BLaER1 treated with 17β-estradiol and CSF1 and Interleukin-3, amounts not matched to agents 10 nM and 100 nM (cell line): ENCODE measurements around the gene TMF1.

Source experiments
- H3K27ac ChIP-seq, 11 experiments: shearing (Covaris generic); formaldehyde crosslinking; 2 replicates each; pipeline ENCODE4 v1.8.1; 2022
- H3K27me3 ChIP-seq, 11 experiments: shearing (Covaris generic); formaldehyde crosslinking; 2 replicates each; pipeline ENCODE4 v1.8.1; 2022
- H3K36me3 ChIP-seq, 11 experiments: shearing (Covaris generic); formaldehyde crosslinking; 2 replicates each; pipeline ENCODE4 v1.8.1; 2022
- H3K4me1 ChIP-seq, 10 experiments: shearing (Covaris generic); formaldehyde crosslinking; 2 replicates each; pipeline ENCODE4 v1.8.1; 2022
- H3K4me2 ChIP-seq, 11 experiments: shearing (Covaris generic); formaldehyde crosslinking; 2 replicates each; pipeline ENCODE4 v1.8.1; 2022
- H3K4me3 ChIP-seq, 10 experiments: shearing (Covaris generic); formaldehyde crosslinking; 2 replicates each; pipeline ENCODE4 v1.8.1; 2022
- H3K9ac ChIP-seq, 11 experiments: shearing (Covaris generic); formaldehyde crosslinking; 2 replicates each; pipeline ENCODE4 v1.8.1; 2022
- H3K9me3 ChIP-seq, 11 experiments: shearing (Covaris generic); formaldehyde crosslinking; replicated peaks in 1 of 11; 2 replicates each; pipeline ENCODE4 v1.8.1; 2022
- H4K20me1 ChIP-seq, 11 experiments: shearing (Covaris generic); formaldehyde crosslinking; 2 replicates each; pipeline ENCODE4 v1.8.1; 2022
- Cebpa-rat ChIP-seq, 11 experiments: shearing (Covaris generic); IDR thresholded peaks; 2 replicates each; pipeline ENCODE4 v1.8.1; 2022

TMF1 gene

DNA sequence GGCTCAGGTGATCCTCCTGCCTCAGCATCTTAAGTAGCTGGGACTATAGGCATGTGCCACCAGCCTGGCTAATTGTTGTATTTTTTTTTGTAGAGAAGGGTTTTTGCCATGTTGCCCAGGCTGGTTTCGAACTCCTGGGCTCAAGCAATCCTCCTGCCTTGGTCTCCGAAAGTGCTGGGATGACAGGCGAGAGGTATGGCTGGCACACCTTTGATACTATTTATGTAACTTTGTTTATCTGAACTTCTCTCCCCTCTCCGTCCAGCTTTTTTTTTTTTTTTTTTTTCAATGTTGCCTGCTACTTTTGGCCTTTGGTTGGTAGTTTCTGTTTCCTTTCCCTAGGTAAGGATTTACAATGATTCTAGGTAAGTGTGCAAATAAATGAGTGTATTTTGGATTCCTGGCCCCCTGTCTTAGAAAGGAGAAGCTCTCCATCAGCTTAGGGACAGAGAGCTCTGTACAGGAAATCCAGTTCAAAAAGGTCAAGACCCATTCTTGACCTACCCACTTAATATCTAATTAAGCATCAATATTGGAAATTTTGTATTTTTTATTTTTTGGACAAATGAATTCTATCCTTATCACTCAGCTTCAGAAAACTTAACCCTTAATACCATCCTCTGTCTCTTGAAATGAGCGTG, 39.4 kb upstream of the TMF1 start:
- TF ChIP-seq Cebpa-rat (IDR thresholded peaks at IDR 0.05), result no peak
- Histone ChIP-seq H3K4me2 (peak overlapping the region; percentile 69 to 99 (median 92)), H3K27ac (peak overlapping the region; percentile 61 to 89 (median 87); a peak in 21 of 22 replicates), H3K27me3 (no peaks in the 10 kb centered on the region), H4K20me1 (peaks cover 0 to 93% (median 0%) of the 10 kb centered on the region in 11 experiments; a peak in 6 of 22 replicates), H3K4me1 (peaks cover 90 to 100% (median 97%) of the 10 kb centered on the region in 10 experiments), H3K9ac (peak overlapping the region; percentile 69 to 79 (median 76); a peak in 21 of 22 replicates), H3K9me3 (no peaks in the 10 kb centered on the region), H3K36me3 (peaks cover 0 to 44% (median 22%) of the 10 kb centered on the region in 11 experiments; a peak in 15 of 22 replicates), H3K4me3 (peak overlapping the region; percentile 31 to 61 (median 38); a peak in 15 of 20 replicates)

DNA sequence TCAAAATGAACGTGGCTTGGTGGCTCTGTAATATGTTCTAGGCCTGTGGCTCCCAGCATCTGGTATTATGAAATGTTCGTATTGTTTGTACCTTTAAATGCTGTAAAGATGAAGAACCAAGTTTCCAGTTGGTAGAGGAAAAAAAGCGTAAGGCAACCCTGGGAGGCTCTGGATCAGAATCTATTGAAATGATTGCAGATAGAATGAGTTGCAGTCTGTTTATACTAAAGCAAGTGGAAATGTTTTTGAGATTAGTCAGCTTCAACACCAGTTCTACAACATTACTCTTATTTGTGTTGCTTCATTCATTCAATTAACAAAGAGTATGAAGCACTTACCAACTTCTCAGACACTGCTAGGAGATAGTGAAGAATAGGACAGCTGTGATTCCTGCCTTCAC, 37.9 kb upstream of the TMF1 start:
- Histone ChIP-seq H3K4me2 (peak overlapping the region in 9 of 11 experiments; percentile 37 to 99 (median 96); a peak in 16 of 22 replicates), H3K4me3 (no peak overlapping the region), H3K27ac (peak overlapping the region in 5 of 11 experiments; percentile 3 to 88 (median 87); a peak in 1 of 22 replicates)

DNA sequence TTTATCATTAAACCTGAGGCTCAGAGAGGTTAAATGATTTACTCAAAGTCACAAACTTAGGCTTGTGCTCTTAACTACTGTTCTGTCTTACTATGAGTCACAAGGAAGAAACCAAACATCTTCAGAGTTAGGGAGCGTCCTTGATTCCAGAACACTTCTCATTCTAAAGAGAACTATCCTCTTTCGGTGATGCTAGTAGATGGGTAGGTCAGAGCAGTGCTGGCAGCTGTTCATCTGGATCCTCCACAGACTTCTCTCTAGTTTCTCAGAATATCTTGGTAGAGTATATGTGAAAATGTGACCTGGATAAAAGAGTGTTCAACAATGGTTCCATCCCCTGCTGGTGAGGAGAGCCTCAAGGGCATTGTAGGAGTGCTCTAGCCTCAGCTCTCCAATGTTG, 35.9 kb upstream of the TMF1 start:
- Histone ChIP-seq H3K4me1 (peaks cover 78 to 89% (median 83%) of the 10 kb centered on the region in 10 experiments), H4K20me1 (peaks cover 0 to 58% (median 0%) of the 10 kb centered on the region in 11 experiments; a peak in 6 of 22 replicates), H3K4me3 (peak overlapping the region in 4 of 10 experiments; percentile 82 to 93 (median 82); a peak in 7 of 20 replicates), H3K36me3 (peaks cover 0 to 31% (median 22%) of the 10 kb centered on the region in 11 experiments; a peak in 15 of 22 replicates), H3K9ac (peak overlapping the region in 4 of 11 experiments; percentile 13 to 90 (median 68); a peak in 8 of 22 replicates), H3K4me2 (peak overlapping the region; percentile 37 to 99 (median 96)), H3K27ac (peak overlapping the region in 3 of 11 experiments; percentile 15 to 86 (median 36); a peak in 2 of 22 replicates), H3K27me3 (no peaks in the 10 kb centered on the region), H3K9me3 (no peaks in the 10 kb centered on the region)
- TF ChIP-seq Cebpa-rat (IDR thresholded peaks at IDR 0.05), result no peak

More for the DNA sequence above, 37.9 kb upstream of the TMF1 start:
- Histone ChIP-seq H4K20me1 (peaks cover 0 to 78% (median 0%) of the 10 kb centered on the region in 11 experiments; a peak in 6 of 22 replicates), H3K9me3 (no peaks in the 10 kb centered on the region), H3K36me3 (peaks cover 0 to 31% (median 22%) of the 10 kb centered on the region in 11 experiments; a peak in 15 of 22 replicates), H3K4me1 (peaks cover 85 to 93% (median 87%) of the 10 kb centered on the region in 10 experiments), H3K27me3 (no peaks in the 10 kb centered on the region), H3K9ac (peak overlapping the region in 1 of 11 experiments; percentile 72; a peak in 1 of 22 replicates)
- TF ChIP-seq Cebpa-rat (IDR thresholded peaks at IDR 0.05), result no peak

DNA sequence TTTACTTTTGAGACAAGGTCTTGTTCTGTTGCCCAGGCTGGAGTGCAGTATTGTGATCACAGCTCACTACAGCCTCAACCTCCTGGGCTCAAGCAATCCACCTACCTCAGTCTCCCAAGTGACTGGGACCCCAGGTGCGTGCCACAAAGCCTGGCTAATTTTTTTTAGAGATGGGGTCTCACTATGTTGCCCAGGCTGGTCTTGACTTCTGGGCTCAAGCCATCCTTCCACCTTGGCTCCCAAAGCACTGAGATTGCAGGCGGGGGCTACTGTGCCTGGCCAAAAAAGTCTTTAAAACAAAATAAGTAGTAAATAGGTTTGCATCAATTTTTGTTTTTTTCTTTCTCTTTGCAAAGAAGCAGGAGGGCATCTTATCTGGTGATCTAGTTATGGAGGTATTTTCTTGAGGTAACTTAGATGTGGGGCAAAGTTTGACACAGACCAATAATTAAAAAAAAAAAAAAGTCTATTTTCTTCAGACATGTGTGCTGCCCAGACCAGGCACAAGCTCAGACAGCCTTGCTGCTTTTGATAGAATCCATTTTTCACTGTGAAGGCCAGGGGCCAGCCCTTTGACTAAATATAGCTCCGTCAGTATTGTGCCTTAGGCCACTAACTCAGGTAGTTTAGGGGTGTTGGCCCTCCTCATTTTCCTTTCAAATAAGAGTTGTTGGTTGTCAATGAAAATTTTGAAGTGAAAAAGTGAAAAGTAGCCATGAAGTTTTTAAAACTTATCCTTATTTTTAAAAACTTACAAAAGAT, 35.1 kb upstream of the TMF1 start:
- Histone ChIP-seq H4K20me1 (peaks cover 0 to 51% (median 0%) of the 10 kb centered on the region in 11 experiments; a peak in 6 of 22 replicates), H3K27me3 (no peaks in the 10 kb centered on the region), H3K4me3 (peak overlapping the region; percentile 15 to 96 (median 87); a peak in 18 of 20 replicates), H3K9ac (peak overlapping the region; percentile 83 to 92 (median 89); a peak in 20 of 22 replicates), H3K27ac (peak overlapping the region; percentile 68 to 89 (median 86); a peak in 20 of 22 replicates), H3K4me2 (peak overlapping the region; percentile 84 to 99 (median 96)), H3K9me3 (no peaks in the 10 kb centered on the region), H3K36me3 (peaks cover 0 to 31% (median 22%) of the 10 kb centered on the region in 11 experiments; a peak in 15 of 22 replicates), H3K4me1 (peaks cover 75 to 89% (median 82%) of the 10 kb centered on the region in 10 experiments)
- no peak for TF ChIP-seq Cebpa-rat (IDR thresholded peaks at IDR 0.05)

DNA sequence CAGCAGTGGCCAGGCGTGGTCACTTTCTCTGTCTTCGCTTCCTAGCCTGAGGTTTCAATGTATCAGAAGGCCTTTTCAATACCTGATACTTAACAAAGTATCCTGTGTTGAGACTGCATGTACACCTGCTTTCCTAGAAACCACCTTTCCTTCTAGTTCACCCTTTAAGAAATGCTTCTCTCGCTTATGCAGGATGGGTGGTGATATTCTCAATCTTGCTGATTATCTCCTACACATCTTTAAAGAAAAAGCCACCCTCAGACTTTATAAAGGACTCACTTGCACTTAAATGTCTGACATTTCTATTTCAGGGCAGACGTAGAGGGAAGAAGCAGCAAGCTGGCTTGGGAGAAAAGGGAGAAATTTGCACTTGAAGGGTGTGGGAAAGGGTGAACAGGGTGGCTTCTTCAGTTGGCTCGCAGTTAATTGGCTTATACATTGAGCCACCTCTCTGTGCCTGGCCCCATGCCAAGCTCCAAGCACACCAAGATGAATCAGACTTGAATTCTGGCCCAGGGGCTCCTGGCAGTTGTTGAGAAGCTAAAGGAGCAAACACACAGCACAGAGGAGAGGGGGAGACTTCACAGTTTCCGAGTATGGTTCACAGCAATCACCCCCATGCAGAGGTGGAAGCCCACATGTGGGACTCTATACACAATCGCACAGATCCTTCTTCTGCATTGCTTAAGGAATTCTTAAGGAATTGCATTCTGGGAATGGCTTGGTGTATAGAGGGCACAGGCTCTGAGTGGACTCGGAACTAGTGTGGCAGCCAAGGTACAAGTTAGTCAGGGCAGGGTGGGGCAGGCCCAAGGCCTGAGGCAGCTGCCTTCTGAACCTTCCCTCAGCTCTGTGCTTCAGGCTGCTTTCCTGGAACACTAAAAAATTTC, 33.9 kb upstream of the TMF1 start:
- no peak for TF ChIP-seq Cebpa-rat (IDR thresholded peaks at IDR 0.05)
- Histone ChIP-seq H4K20me1 (peaks cover 0 to 43% (median 0%) of the 10 kb centered on the region in 11 experiments; a peak in 6 of 22 replicates), H3K4me1 (peaks cover 75 to 89% (median 83%) of the 10 kb centered on the region in 10 experiments), H3K4me2 (peak overlapping the region; percentile 84 to 99 (median 96)), H3K9ac (peak overlapping the region; percentile 83 to 92 (median 89)), H3K27me3 (no peaks in the 10 kb centered on the region), H3K4me3 (peak overlapping the region; percentile 82 to 96 (median 92)), H3K27ac (peak overlapping the region; percentile 68 to 89 (median 86)), H3K9me3 (no peaks in the 10 kb centered on the region), H3K36me3 (peaks cover 0 to 29% (median 22%) of the 10 kb centered on the region in 11 experiments; a peak in 15 of 22 replicates)

DNA sequence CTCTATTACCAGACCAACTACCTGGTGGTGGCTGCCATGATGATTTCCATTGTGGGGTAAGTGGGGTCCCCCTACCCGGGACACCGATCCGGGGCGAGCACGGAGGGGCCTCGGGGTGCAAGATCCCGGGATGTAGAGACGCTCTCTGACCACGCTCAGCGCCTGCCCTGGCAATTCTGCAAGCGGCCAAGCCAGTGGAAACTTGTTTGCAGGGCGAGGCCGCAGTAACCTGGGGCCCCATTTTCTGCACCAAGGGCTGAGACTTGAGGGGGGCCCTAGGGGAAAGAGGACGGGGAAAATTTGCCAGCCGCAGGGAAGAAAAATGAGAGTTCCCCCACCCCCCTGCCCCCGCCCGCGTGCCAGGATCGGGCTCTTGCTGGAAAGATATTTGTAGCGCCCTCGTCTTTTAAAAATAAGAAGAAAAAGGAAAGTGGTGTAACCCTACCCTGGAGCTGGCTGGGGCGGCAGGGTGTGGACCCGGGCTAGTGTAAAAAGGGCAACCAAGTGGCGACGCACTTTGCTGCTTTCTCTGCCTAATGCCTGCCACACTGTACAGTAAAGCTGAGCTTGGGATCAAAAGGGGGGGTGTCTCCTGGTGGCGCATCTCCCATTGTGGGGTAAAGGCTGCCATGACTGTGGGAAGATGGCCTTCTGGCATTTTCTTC, 33.2 kb upstream of the TMF1 start:
- peaks cover 0 to 21% (median 15%) of the 10 kb centered on the region in 11 experiments; a peak in 14 of 22 replicates for H3K36me3 ChIP-seq
- no peak for TF ChIP-seq Cebpa-rat (IDR thresholded peaks at IDR 0.05)
- peak overlapping the region; percentile 84 to 99 (median 96) for H3K4me2 ChIP-seq
- H3K27ac ChIP-seq, result peak overlapping the region; percentile 68 to 89 (median 86)
- peak overlapping the region; percentile 83 to 92 (median 89) for H3K9ac ChIP-seq
- H3K27me3 ChIP-seq, result no peaks in the 10 kb centered on the region
- H3K9me3 ChIP-seq, result no peaks in the 10 kb centered on the region
- peaks cover 75 to 89% (median 83%) of the 10 kb centered on the region in 10 experiments for H3K4me1 ChIP-seq
- H3K4me3 ChIP-seq, result peak overlapping the region; percentile 82 to 96 (median 92)
- peaks cover 0 to 35% (median 0%) of the 10 kb centered on the region in 11 experiments; a peak in 6 of 22 replicates for H4K20me1 ChIP-seq

DNA sequence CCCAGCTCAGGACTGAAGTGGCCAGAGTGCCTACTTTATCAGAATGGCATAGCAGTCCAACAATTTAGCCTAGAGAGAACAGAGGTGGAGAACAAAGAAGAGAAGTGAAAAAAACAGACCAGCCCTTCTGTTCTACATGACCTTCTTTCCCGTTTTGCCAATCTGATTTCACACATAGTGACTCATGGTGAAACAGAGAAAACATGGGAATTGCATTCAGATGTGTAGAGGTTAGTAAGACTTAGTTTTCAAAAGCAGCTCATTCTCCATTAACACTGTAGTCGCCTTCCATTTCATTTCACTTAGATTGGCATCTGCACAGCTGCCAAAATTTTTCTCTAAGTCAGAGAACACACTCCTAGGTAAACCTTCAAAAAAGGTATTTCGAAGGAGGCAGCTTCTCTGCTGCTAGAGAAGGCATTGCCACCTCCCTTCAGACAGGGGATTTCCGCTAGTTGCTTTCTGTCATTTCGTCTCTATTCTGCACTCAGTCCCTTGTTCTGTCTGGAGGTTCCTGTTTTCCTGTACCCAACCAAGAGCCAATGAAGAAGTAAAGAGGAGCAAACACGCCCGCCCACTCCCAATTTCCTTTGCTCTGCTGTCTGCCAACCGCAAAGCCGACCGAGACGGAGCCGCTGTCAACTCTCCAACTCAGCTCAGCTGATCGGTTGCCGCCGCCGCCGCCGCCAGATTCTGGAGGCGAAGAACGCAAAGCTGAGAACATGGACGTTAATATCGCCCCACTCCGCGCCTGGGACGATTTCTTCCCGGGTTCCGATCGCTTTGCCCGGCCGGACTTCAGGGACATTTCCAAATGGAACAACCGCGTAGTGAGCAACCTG, 32.4 kb upstream of the TMF1 start, which contains the start of gene ARL6IP5:
Gene ARL6IP5, plus strand, starts transcription at position 612 of the 842 bp plus-strand sequence. Its CDS starts 111 bp downstream, at position 723.
- no peak for TF ChIP-seq Cebpa-rat (IDR thresholded peaks at IDR 0.05)
- Histone ChIP-seq H3K4me2 (peak within 1 kb of the TSS; percentile 84 to 99 (median 97)), H3K27ac (peak within 1 kb of the TSS; percentile 71 to 89 (median 86)), H3K27me3 (no peaks in the 10 kb centered on the region), H3K4me3 (peak within 1 kb of the TSS; percentile 82 to 96 (median 92)), H3K4me1 (peaks cover 68 to 83% (median 77%) of the 10 kb centered on the region in 10 experiments), H4K20me1 (peaks cover 0 to 30% (median 0%) of the 10 kb centered on the region in 11 experiments; a peak in 6 of 22 replicates), H3K36me3 (peaks cover 0 to 15% (median 7%) of the 10 kb centered on the region in 11 experiments; a peak in 11 of 22 replicates), H3K9ac (peak within 1 kb of the TSS; percentile 83 to 92 (median 89)), H3K9me3 (no peaks in the 10 kb centered on the region)
